Parathyroid adenoma (tissue), 2 donors: ENCODE data around the gene NLGN1.

Experiments used
- H2AFZ ChIP-seq: fragments of 300-600 bp; sonication (generic); one replicate; pipeline ENCODE4 v1.7.0; 2017; ENCODE audit warnings: antibody characterized with exemption, mild to moderate bottlenecking
- H3K27ac ChIP-seq: fragments of 300-600 bp; sonication (generic); one replicate; pipeline ENCODE4 v1.7.0; 2017
- H3K27me3 ChIP-seq: fragments of 300-600 bp; sonication (generic); one replicate; pipeline ENCODE4 v1.7.0; 2017; ENCODE audit warnings: low read length; ENCODE audit not compliant: control insufficient read depth, insufficient read depth
- H3K36me3 ChIP-seq: fragments of 300-600 bp; sonication (generic); one replicate; pipeline ENCODE4 v1.7.0; 2017; ENCODE audit warnings: low read length; ENCODE audit not compliant: control insufficient read depth, insufficient read depth
- H3K4me1 ChIP-seq: fragments of 300-600 bp; sonication (generic); one replicate; pipeline ENCODE4 v1.7.0; 2017; ENCODE audit warnings: control low read depth
- H3K4me2 ChIP-seq: fragments of 300-600 bp; sonication (generic); one replicate; pipeline ENCODE4 v1.7.0; 2017; ENCODE audit warnings: low read length
- H3K4me3 ChIP-seq: fragments of 300-600 bp; sonication (generic); one replicate; pipeline ENCODE4 v1.7.0; 2017; ENCODE audit warnings: low read depth, low read length
- H3K79me2 ChIP-seq: fragments of 300-600 bp; sonication (generic); one replicate; pipeline ENCODE4 v1.7.0; 2017; ENCODE audit warnings: control low read depth
- H3K9ac ChIP-seq: fragments of 300-600 bp; sonication (generic); one replicate; pipeline ENCODE4 v1.7.0; 2017; ENCODE audit warnings: mild to moderate bottlenecking
- H3K9me3 ChIP-seq: fragments of 300-600 bp; sonication (generic); one replicate; pipeline ENCODE4 v1.7.0; 2017; ENCODE audit warnings: low read length; ENCODE audit not compliant: control insufficient read depth
- CTCF ChIP-seq: fragments of 300-600 bp; sonication (generic); IDR thresholded peaks from one replicate; pipeline ENCODE4 v1.7.0; 2017; ENCODE audit warnings: antibody characterized with exemption, mild to moderate bottlenecking
- donor health status: primary hyperparathyroidism.

Gene NLGN1

GRCh38 chr3:173479301-173479700 lies 81.8 kb downstream of the NLGN1 start:
- Histone ChIP-seq H2AFZ (no peak overlapping the region), H3K27me3 (no peaks in the 10 kb centered on the region), H3K36me3 (no peaks in the 10 kb centered on the region), H3K79me2 (no peaks in the 10 kb centered on the region), H3K9ac (no peak overlapping the region), H3K4me1 (no peaks in the 10 kb centered on the region), H3K4me2 (no peak overlapping the region), H3K4me3 (no peak overlapping the region), H3K27ac (no peak overlapping the region), H3K9me3 (no peaks in the 10 kb centered on the region)
- no peak for TF ChIP-seq CTCF

- no peak for TF ChIP-seq CTCF
- no peak overlapping the region for H2AFZ ChIP-seq
- no peaks in the 10 kb centered on the region for H3K27me3 ChIP-seq
- H3K27ac ChIP-seq: no peak overlapping the region
- H3K4me3 ChIP-seq: no peak overlapping the region
- H3K9ac ChIP-seq: no peak overlapping the region
- no peaks in the 10 kb centered on the region for H3K9me3 ChIP-seq
- no peaks in the 10 kb centered on the region for H3K36me3 ChIP-seq
- no peaks in the 10 kb centered on the region for H3K79me2 ChIP-seq
- H3K4me1 ChIP-seq: no peaks in the 10 kb centered on the region
- no peak overlapping the region for H3K4me2 ChIP-seq
Observed at GRCh38 chr3:173501931-173502489, 104.5 kb downstream of the NLGN1 start.

- no peak overlapping the region for H3K4me3 ChIP-seq
- H3K4me1 ChIP-seq: no peaks in the 10 kb centered on the region
- no peaks in the 10 kb centered on the region for H3K9me3 ChIP-seq
- H3K4me2 ChIP-seq: no peak overlapping the region
- no peaks in the 10 kb centered on the region for H3K27me3 ChIP-seq
- no peak for TF ChIP-seq CTCF
- H3K9ac ChIP-seq: no peak overlapping the region
- H3K27ac ChIP-seq: no peak overlapping the region
- H3K36me3 ChIP-seq: no peaks in the 10 kb centered on the region
- H2AFZ ChIP-seq: no peak overlapping the region
- H3K79me2 ChIP-seq: no peaks in the 10 kb centered on the region
Observed at GRCh38 chr3:173502983-173503568, 105.5 kb downstream of the NLGN1 start.

GRCh38 chr3:173510565-173510964 lies 113.0 kb downstream of the NLGN1 start:
- H3K27me3 ChIP-seq: no peaks in the 10 kb centered on the region
- TF ChIP-seq CTCF: no peak
- no peaks in the 10 kb centered on the region for H3K9me3 ChIP-seq
- H3K4me2 ChIP-seq: no peak overlapping the region
- H3K36me3 ChIP-seq: no peaks in the 10 kb centered on the region
- no peak overlapping the region for H2AFZ ChIP-seq
- H3K4me1 ChIP-seq: no peaks in the 10 kb centered on the region
- no peak overlapping the region for H3K4me3 ChIP-seq
- H3K27ac ChIP-seq: no peak overlapping the region
- no peak overlapping the region for H3K9ac ChIP-seq
- no peaks in the 10 kb centered on the region for H3K79me2 ChIP-seq

GRCh38 chr3:173513123-173513522 lies 115.6 kb downstream of the NLGN1 start:
- Histone ChIP-seq H3K4me2 (no peak overlapping the region), H2AFZ (no peak overlapping the region), H3K27ac (no peak overlapping the region), H3K36me3 (no peaks in the 10 kb centered on the region), H3K9ac (no peak overlapping the region), H3K4me1 (no peaks in the 10 kb centered on the region), H3K27me3 (no peaks in the 10 kb centered on the region), H3K9me3 (no peaks in the 10 kb centered on the region), H3K4me3 (no peak overlapping the region), H3K79me2 (no peaks in the 10 kb centered on the region)
- TF ChIP-seq CTCF: no peak
